GM12878 (cell line): ENCODE data around the gene PPP1R37. TPM values are rescaled to one million over a fixed set of nuclear protein-coding genes. Genes with fewer than 3 reads are reported as not detected.

Source experiments
- BRCA1 ChIP-seq: IDR thresholded peaks from 2 replicates; pipeline ENCODE4 v1.6.1; 2011; ENCODE audit warnings: low read depth, low read length, improper control_type of control experiment
- CHD4 ChIP-seq: fragments of 200-600 bp; sonication (generic); IDR thresholded peaks from 2 replicates; pipeline ENCODE4 v1.6.1; 2016; ENCODE audit warnings: mild to moderate bottlenecking
- CREB1 ChIP-seq: IDR thresholded peaks from 2 replicates; pipeline ENCODE4 v1.6.1; 2012; ENCODE audit warnings: low read depth, mild to moderate bottlenecking, inconsistent platforms
- CREM ChIP-seq: IDR thresholded peaks from 2 replicates; pipeline ENCODE4 v1.6.1; 2014; ENCODE audit warnings: antibody characterized with exemption, low read depth
- CUX1 ChIP-seq: IDR thresholded peaks from 2 replicates; pipeline ENCODE4 v1.6.1; 2012; ENCODE audit warnings: improper control_type of control experiment, low read depth, low read length; ENCODE audit not compliant: insufficient replicate concordance
- EGR1 ChIP-seq, 2 experiments: IDR thresholded peaks; 1 replicate in 1 of 2; 2 replicates in 1 of 2; pipeline ENCODE4 v1.6.1; 2011 to 2012; ENCODE audit warnings: low read depth in 2 of 2, low read length in 2 of 2, borderline replicate concordance in 1 of 2, mild to moderate bottlenecking in 1 of 2, moderate library complexity in 1 of 2
- IRF3 ChIP-seq: fragments of 450-650 bp; IDR thresholded peaks from 2 replicates; pipeline ENCODE4 v1.6.1; 2014; ENCODE audit warnings: mild to moderate bottlenecking
- IRF4 ChIP-seq: IDR thresholded peaks from 2 replicates; pipeline ENCODE4 v1.6.1; 2011; ENCODE audit warnings: low read depth, low read length
- MEF2A ChIP-seq: IDR thresholded peaks from 2 replicates; pipeline ENCODE4 v1.6.1; 2011; ENCODE audit warnings: low read depth, mild to moderate bottlenecking, low read length, moderate library complexity; ENCODE audit not compliant: insufficient read depth
- MXI1 ChIP-seq: fragments of 150-350 bp; IDR thresholded peaks from 2 replicates; pipeline ENCODE4 v1.6.1; 2011; ENCODE audit warnings: low read depth, mild to moderate bottlenecking, inconsistent platforms, low read length, improper control_type of control experiment
- RBBP5 ChIP-seq: fragments of 200-600 bp; sonication (generic); conservative IDR thresholded peaks from 2 replicates; pipeline ENCODE4 v1.6.1; 2016
- SIX5 ChIP-seq: IDR thresholded peaks from 2 replicates; pipeline ENCODE4 v1.6.1; 2011; ENCODE audit warnings: mild to moderate bottlenecking, low read depth, low read length, moderate library complexity; ENCODE audit not compliant: severe bottlenecking
- SPI1 ChIP-seq: IDR thresholded peaks from 2 replicates; pipeline ENCODE4 v1.6.1; 2011; ENCODE audit warnings: low read depth, mild to moderate bottlenecking, low read length, moderate library complexity, borderline replicate concordance; ENCODE audit not compliant: insufficient read depth
- YBX1 ChIP-seq: fragments of 450-650 bp; IDR thresholded peaks from 2 replicates; pipeline ENCODE4 v1.6.1; 2016; ENCODE audit warnings: antibody characterized with exemption
- ZBED1 ChIP-seq: IDR thresholded peaks from 2 replicates; pipeline ENCODE4 v1.6.1; 2016; ENCODE audit warnings: borderline replicate concordance
- ZZZ3 ChIP-seq: IDR thresholded peaks from 2 replicates; pipeline ENCODE4 v1.6.1; 2011; ENCODE audit warnings: low read depth; ENCODE audit not compliant: control insufficient read depth, insufficient read length
- polyA plus RNA-seq, 11 experiments: library from polyadenylated mRNA; depleted of rRNA in 4 of 11; unstranded in 6 of 11; stranded (reverse) in 5 of 11; fragments of >200 nt; fragmentation: Nextera tagmentation in 4 of 11; fragmentation: Illumina TruSeq in 1 of 11; extraction: Ambion mirVana in 4 of 11; extraction: Trizol in 1 of 11; gene quantifications; 1 replicate in 1 of 11; 2 replicates in 10 of 11; pipeline versions ENCODE4 v1.2.1 to v1.2.3, GENCODE V29; 2011 to 2016; ENCODE audit warnings: inconsistent platforms in 2 of 11, missing spikeins in 2 of 11, low read depth in 1 of 11
- total RNA-seq, 4 experiments: library from RNA; depleted of rRNA in 3 of 4; stranded (reverse); fragments of >200 nt in 3 of 4; fragmentation: Illumina TruSeq in 1 of 4; extraction: Trizol in 1 of 4; gene quantifications; 2 replicates each; pipeline versions ENCODE4 v1.2.1 to v1.2.3, GENCODE V29; 2013 to 2021
- TF ChIP-seq, protein P1 (sequence below): fragments of 450-650 bp; IDR thresholded peaks from 2 replicates; pipeline ENCODE4 v1.6.1; 2017; ENCODE audit warnings: borderline replicate concordance
- TF ChIP-seq, protein P2 (sequence below): fragments of 450-650 bp; IDR thresholded peaks from 2 replicates; pipeline ENCODE4 v1.6.1; 2017; ENCODE audit warnings: antibody characterized with exemption, mild to moderate bottlenecking, moderate library complexity

The PPP1R37 gene
- total and polyA plus RNA-seq, 10 of the 15 experiments (the other 5 are each of a cell fraction or from before 2014, with no cell fraction given), result 0.09 to 21.3 (median 5.1) TPM; not detected in 1

DNA sequence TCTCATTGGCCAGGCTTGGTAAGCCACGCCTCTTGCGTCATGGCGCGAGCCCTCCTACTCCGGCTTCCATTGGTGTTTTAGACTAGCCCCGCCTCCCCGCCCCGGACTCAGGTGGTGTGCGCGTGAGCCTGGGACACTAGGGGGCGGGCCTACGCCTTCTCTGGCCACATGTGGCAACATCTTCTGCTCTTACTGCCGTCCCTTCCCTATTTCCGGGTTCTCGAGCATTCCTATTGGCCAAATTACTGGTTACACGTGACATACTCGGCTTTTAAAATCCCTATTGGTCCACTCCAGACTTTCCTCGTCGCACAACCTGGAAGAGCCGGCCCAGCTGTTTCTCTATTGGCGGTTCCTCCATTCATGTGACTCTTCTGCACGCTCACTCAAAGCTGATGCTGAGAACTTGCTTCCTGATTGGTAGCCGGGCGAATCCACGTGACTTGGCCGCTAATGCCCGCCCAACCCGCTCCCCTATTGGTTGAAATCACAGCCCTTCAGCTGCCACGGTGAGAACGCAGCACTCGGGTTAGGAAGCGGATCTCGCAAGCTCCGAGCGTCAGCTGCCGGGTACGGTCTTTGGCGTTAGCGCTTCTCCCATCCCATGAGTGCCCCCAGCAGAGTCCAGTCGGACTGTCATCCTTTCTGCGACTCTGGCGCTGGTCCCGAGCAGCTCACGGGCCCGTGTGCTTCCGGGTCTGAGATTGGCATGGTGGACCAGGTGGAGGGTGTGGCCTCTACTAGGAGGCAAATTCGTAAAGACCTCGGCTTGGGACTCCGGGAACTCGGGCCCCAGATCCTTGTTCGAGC is 85.5 kb downstream of the PPP1R37 start, which contains the start of gene BLOC1S3 (continued):
- no peak; the same call in 1 of the 2 replicates for TF ChIP-seq SPI1
- TF ChIP-seq IRF4, result no peak
- no peak for TF ChIP-seq ZZZ3
- no peak for TF ChIP-seq EGR1 (IDR thresholded peaks at IDR 0.05; ENCODE audit: borderline replicate concordance in 1 of 2, low read depth in 2 of 2, low read length in 2 of 2)
- no peak for TF ChIP-seq YBX1
- TF ChIP-seq, protein P1, sequence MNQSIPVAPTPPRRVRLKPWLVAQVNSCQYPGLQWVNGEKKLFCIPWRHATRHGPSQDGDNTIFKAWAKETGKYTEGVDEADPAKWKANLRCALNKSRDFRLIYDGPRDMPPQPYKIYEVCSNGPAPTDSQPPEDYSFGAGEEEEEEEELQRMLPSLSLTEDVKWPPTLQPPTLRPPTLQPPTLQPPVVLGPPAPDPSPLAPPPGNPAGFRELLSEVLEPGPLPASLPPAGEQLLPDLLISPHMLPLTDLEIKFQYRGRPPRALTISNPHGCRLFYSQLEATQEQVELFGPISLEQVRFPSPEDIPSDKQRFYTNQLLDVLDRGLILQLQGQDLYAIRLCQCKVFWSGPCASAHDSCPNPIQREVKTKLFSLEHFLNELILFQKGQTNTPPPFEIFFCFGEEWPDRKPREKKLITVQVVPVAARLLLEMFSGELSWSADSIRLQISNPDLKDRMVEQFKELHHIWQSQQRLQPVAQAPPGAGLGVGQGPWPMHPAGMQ, result no peak
- TF ChIP-seq, protein P2, sequence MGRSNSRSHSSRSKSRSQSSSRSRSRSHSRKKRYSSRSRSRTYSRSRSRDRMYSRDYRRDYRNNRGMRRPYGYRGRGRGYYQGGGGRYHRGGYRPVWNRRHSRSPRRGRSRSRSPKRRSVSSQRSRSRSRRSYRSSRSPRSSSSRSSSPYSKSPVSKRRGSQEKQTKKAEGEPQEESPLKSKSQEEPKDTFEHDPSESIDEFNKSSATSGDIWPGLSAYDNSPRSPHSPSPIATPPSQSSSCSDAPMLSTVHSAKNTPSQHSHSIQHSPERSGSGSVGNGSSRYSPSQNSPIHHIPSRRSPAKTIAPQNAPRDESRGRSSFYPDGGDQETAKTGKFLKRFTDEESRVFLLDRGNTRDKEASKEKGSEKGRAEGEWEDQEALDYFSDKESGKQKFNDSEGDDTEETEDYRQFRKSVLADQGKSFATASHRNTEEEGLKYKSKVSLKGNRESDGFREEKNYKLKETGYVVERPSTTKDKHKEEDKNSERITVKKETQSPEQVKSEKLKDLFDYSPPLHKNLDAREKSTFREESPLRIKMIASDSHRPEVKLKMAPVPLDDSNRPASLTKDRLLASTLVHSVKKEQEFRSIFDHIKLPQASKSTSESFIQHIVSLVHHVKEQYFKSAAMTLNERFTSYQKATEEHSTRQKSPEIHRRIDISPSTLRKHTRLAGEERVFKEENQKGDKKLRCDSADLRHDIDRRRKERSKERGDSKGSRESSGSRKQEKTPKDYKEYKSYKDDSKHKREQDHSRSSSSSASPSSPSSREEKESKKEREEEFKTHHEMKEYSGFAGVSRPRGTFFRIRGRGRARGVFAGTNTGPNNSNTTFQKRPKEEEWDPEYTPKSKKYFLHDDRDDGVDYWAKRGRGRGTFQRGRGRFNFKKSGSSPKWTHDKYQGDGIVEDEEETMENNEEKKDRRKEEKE, result no peak
- TF ChIP-seq SIX5, result peak; percentile 24
- TF ChIP-seq CUX1, result peak; percentile 49
- TF ChIP-seq IRF3, result peak; percentile 80; the same call in 1 of the 2 replicates
- TF ChIP-seq CREB1, result peak; percentile 96
- no peak for TF ChIP-seq RBBP5
- TF ChIP-seq CREM, result peak; percentile 92
- TF ChIP-seq BRCA1, result no peak
- TF ChIP-seq MXI1, result peak; percentile 98
- TF ChIP-seq CHD4, result no peak
- no peak for TF ChIP-seq ZBED1
- no peak for TF ChIP-seq MEF2A
